Mesodermal cell (in vitro differentiated cells): Measurements from ENCODE around the gene ZNF3. TPM values are rescaled to one million over a fixed set of nuclear protein-coding genes. Genes with fewer than 3 reads are reported as not detected.
"Not testable (repeated sequence)": the region's sequence is repeated elsewhere in the genome, so short reads cannot be mapped to it uniquely, and the experiment has no call there.

Experiments
- H3K27ac ChIP-seq: 2 replicates; pipeline ENCODE4 v1.7.0; 2013; ENCODE audit warnings: mild to moderate bottlenecking, low read depth, low read length, moderate library complexity; ENCODE audit not compliant: severe bottlenecking
- H3K36me3 ChIP-seq: 2 replicates; pipeline ENCODE4 v1.7.1; 2013; ENCODE audit warnings: mild to moderate bottlenecking, low read length, moderate library complexity; ENCODE audit not compliant: control insufficient read depth, insufficient read depth
- H3K4me1 ChIP-seq: one replicate; pipeline ENCODE4 v1.7.1; 2013; ENCODE audit warnings: mild to moderate bottlenecking, low read length; ENCODE audit not compliant: insufficient read depth, control insufficient read depth, poor library complexity, severe bottlenecking
- H3K4me3 ChIP-seq: 2 replicates; pipeline ENCODE4 v1.7.0; 2013; ENCODE audit warnings: low read length, control low read depth, mild to moderate bottlenecking; ENCODE audit not compliant: insufficient read depth, poor library complexity, severe bottlenecking; ENCODE audit errors: extremely low read depth
- H3K9me3 ChIP-seq: 2 replicates; pipeline ENCODE4 v1.7.1; 2013; ENCODE audit warnings: mild to moderate bottlenecking, low read length, moderate library complexity; ENCODE audit not compliant: control insufficient read depth
- WGBS, 2 experiments: methylation state at CpG; one replicate each; pipeline ENCODE4 v1.1.5; 2013; ENCODE audit warnings: missing lambda C conversion rate in 2 of 2; ENCODE audit not compliant: insufficient coverage in 2 of 2; 5-methylcytosine and 5-hydroxymethylcytosine counted together
- polyA plus RNA-seq, 2 experiments: library from polyadenylated mRNA; stranded (reverse); fragments of 50-300 nt; gene quantifications; one replicate each; pipeline ENCODE4 v1.2.3, GENCODE V29; 2013

The ZNF3 gene
- 34.3 TPM for polyA plus RNA-seq (2013, experiment 1 of 2)
- polyA plus RNA-seq (2013, experiment 2 of 2): 35.8 TPM

- 0% methylated on average over 34 to 37 of the region's 55 CpGs for WGBS, 2 experiments
These were observed at the start of gene ZNF3 for GRCh38 chr7:100081535-100082102. ZNF3 (minus strand) TSS chr7:100081723; CDS start chr7:100077357, 4,366 bp downstream.

DNA sequence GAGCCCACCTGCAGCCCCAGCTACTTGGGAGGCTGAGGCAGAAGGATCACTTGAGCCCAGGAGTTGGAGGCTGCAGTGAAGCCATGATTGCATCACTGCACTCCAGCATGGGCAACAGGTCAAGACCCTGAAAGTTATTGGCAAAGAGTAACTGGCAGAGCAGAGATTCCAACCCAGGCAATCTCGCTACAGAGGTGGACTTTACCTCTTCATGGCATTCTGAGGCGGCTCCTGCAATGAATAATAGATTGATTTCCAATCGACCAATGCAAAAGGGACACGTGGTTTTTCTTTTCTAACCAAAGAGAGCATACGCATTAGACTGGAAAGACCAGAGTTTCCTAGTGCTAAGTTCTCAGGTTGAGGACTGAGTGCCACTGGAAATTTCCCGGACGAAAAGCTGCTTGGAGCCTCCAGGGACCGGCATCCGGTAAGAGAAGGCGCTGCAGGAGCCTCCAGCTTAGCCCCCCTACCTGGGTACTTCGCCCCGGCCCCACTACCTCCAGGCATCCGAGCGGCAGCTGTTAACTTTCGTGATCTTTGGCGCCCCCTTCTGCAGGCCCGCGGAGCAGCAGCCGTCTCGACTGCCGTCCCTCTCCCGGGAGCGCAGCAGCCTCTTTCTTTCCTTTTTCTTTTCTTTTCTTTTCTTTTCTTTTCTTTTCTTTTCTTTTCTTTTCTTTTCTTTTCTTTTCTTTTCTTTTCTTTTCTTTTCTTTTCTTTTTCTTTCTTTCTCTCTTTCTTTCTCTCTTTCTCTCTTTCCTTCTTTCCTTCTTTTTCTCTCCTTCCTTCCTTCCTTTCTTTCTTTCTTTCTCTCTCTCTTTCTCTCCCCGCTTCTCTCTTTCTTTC, 49.3 kb upstream of the ZNF3 start:
- Histone ChIP-seq H3K36me3 (no peaks in the 10 kb centered on the region), H3K4me3 (no peak overlapping the region), H3K4me1 (peaks cover 4% of the 10 kb centered on the region), H3K27ac (no peak overlapping the region), H3K9me3 (no peaks in the 10 kb centered on the region)
- WGBS, 2 experiments: 17% methylated on average over 23 to 24 of the region's 24 CpGs

More at GRCh38 chr7:100081535-100082102, at the start of gene ZNF3:
- Histone ChIP-seq H3K9me3 (peaks cover 1% of the 10 kb centered on the region), H3K27ac (peak within 1 kb of the TSS; percentile 94), H3K36me3 (peaks cover 38% of the 10 kb centered on the region), H3K4me1 (peaks cover 15% of the 10 kb centered on the region), H3K4me3 (peak within 1 kb of the TSS; percentile 97)

DNA sequence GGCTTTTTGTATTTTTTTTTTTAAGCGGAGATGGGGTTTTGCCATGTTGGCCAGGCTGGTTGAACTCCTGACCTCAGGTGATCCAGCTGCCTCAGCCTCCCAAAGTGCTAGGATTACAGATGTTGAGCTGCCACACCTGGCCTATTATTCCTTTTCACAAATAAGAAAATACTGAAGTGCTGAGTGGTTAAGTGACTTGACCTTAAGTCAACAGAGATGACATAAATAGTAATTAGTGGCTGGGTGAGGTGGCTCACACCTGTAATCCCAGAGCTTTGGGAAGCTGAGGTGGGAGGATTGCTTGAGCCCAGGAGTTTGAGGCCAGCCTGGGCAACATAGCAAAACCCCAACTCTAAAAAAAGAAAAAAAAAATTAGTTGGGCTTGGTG, 48.7 kb upstream of the ZNF3 start:
- WGBS, 2 experiments: 89% methylated on average over 1 of the region's 1 CpG; no CpG with 5 or more reads in 1 of the 2 experiments
- not testable (repeated sequence) for H3K36me3 ChIP-seq, H3K27ac ChIP-seq, H3K4me3 ChIP-seq, H3K4me1 ChIP-seq, H3K9me3 ChIP-seq

GRCh38 chr7:100128637-100128963, 47.1 kb upstream of the ZNF3 start:
- peaks cover 4% of the 10 kb centered on the region for H3K4me1 ChIP-seq
- H3K9me3 ChIP-seq: no peaks in the 10 kb centered on the region
- H3K27ac ChIP-seq: no peak overlapping the region
- no peak overlapping the region for H3K4me3 ChIP-seq
- H3K36me3 ChIP-seq: peaks cover 19% of the 10 kb centered on the region
- WGBS, 2 experiments: 57 to 88% methylated on average over 1 of the region's 1 CpG

GRCh38 chr7:100127866-100128636, 46.5 kb upstream of the ZNF3 start:
- peak overlapping the region; percentile 84 for H3K4me3 ChIP-seq
- H3K27ac ChIP-seq: no peak overlapping the region
- no peaks in the 10 kb centered on the region for H3K9me3 ChIP-seq
- H3K4me1 ChIP-seq: peaks cover 4% of the 10 kb centered on the region
- WGBS, 2 experiments: 8% methylated on average over 35 to 37 of the region's 37 CpGs
- peaks cover 23% of the 10 kb centered on the region for H3K36me3 ChIP-seq

- 0 to 1% methylated on average over 81 to 82 of the region's 85 CpGs for WGBS, 2 experiments
- H3K36me3 ChIP-seq: peaks cover 31% of the 10 kb centered on the region
These were observed 45.7 kb upstream of the ZNF3 start, which contains the start of gene MBLAC1 for GRCh38 chr7:100126931-100127865. MBLAC1 (plus strand) TSS chr7:100126967; CDS start chr7:100127396, 429 bp downstream.

GRCh38 chr7:100126239-100126930, 44.9 kb upstream of the ZNF3 start:
- Histone ChIP-seq H3K4me1 (no peaks in the 10 kb centered on the region), H3K4me3 (peak overlapping the region; percentile 84), H3K36me3 (peaks cover 32% of the 10 kb centered on the region), H3K9me3 (no peaks in the 10 kb centered on the region), H3K27ac (peak overlapping the region; percentile 96)
- 16 to 21% methylated on average over 26 to 27 of the region's 29 CpGs for WGBS, 2 experiments

More at GRCh38 chr7:100126931-100127865, 45.7 kb upstream of the ZNF3 start, which contains the start of gene MBLAC1:
- no peaks in the 10 kb centered on the region for H3K4me1 ChIP-seq
- no peaks in the 10 kb centered on the region for H3K9me3 ChIP-seq
- H3K27ac ChIP-seq: peak within 1 kb of the TSS; percentile 96
- peak within 1 kb of the TSS; percentile 84 for H3K4me3 ChIP-seq

DNA sequence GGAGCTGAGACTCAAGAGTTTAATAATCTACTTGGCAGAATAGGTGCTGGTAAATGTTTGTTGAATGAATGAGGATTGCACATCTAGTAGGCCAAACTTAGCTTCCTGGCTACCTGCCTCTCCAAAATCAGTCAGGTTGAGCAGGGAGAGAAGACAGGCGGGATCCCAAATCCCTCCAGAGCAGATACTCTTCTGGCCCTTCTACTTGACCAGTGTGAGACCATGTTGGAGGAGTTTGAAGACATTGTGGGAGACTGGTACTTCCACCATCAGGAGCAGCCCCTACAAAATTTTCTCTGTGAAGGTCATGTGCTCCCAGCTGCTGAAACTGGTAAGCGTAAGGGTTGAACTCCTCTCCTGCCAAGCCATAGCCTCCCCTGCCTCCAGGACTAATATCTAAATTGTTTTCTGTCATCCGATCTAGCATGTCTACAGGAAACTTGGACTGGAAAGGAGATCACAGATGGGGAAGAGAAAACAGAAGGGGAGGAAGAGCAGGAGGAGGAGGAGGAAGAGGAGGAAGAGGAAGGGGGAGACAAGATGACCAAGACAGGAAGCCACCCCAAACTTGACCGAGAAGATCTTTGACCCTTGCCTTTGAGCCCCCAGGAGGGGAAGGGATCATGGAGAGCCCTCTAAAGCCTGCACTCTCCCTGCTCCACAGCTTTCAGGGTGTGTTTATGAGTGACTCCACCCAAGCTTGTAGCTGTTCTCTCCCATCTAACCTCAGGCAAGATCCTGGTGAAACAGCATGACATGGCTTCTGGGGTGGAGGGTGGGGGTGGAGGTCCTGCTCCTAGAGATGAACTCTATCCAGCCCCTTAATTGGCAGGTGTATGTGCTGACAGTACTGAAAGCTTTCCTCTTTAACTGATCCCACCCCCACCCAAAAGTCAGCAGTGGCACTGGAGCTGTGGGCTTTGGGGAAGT, 43.0 kb upstream of the ZNF3 start:
- peaks cover 32% of the 10 kb centered on the region for H3K36me3 ChIP-seq
- peaks cover 3% of the 10 kb centered on the region for H3K4me1 ChIP-seq
- 100% methylated on average over 2 of the region's 4 CpGs; no CpG with 5 or more reads in 1 of the 2 experiments for WGBS, 2 experiments
- no peak overlapping the region for H3K27ac ChIP-seq
- H3K4me3 ChIP-seq: no peak overlapping the region
- no peaks in the 10 kb centered on the region for H3K9me3 ChIP-seq

- no peak overlapping the region for H3K4me3 ChIP-seq
- 88% methylated on average over 1 of the region's 1 CpG; no CpG with 5 or more reads in 1 of the 2 experiments for WGBS, 2 experiments
- peaks cover 3% of the 10 kb centered on the region for H3K4me1 ChIP-seq
- no peaks in the 10 kb centered on the region for H3K9me3 ChIP-seq
- H3K27ac ChIP-seq: no peak overlapping the region
- peaks cover 33% of the 10 kb centered on the region for H3K36me3 ChIP-seq
These were observed 41.0 kb upstream of the ZNF3 start for GRCh38 chr7:100122568-100122967.
